HG03520 (cell line): ENCODE results near the gene KCNS1.
"Not testable (repeated sequence)": the region's sequence is repeated elsewhere in the genome, so short reads cannot be mapped to it uniquely, and the experiment has no call there.

Experiments
- ATAC-seq: cut with Tn5 transposase; IDR thresholded peaks from one replicate; pipeline ENCODE4 v1.9.1; 2021; ENCODE audit warnings: mild to moderate bottlenecking, moderate library complexity; ENCODE audit not compliant: unreplicated experiment

Gene KCNS1

GRCh38 chr20:45080867-45081624 is 19.9 kb downstream of the KCNS1 start:
- ATAC-seq = no peak

DNA sequence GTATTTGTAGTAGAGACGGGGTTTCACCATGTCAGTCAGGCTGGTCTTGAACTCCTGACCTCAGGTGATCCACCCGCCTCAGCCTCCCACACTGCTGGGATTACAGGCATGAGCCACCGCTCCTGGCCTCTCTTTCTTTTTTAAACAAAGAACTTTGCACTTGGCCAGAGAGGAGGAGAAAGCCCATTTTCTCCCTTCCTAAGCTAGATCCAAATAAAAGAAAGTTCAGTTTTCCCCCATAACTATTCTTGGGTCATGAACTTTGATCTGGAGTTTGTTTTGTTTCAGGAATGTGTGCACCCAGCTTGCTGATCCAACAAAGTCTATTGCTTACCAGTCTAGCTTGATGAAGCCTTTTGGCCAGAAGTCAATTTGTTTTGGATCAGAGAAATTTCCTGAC is 23.4 kb downstream of the KCNS1 start:
- ATAC-seq = no peak

- no peak for ATAC-seq
Measured at GRCh38 chr20:45073221-45073620, 27.7 kb downstream of the KCNS1 start.

- no peak for ATAC-seq
Measured at GRCh38 chr20:45072066-45072465, 28.9 kb downstream of the KCNS1 start.

- ATAC-seq = no peak
Measured at GRCh38 chr20:45070932-45071632, 29.8 kb downstream of the KCNS1 start.

GRCh38 chr20:45069261-45069660 is 31.7 kb downstream of the KCNS1 start:
- no peak for ATAC-seq

- no peak for ATAC-seq
Measured at GRCh38 chr20:45067558-45067957, 33.4 kb downstream of the KCNS1 start.

DNA sequence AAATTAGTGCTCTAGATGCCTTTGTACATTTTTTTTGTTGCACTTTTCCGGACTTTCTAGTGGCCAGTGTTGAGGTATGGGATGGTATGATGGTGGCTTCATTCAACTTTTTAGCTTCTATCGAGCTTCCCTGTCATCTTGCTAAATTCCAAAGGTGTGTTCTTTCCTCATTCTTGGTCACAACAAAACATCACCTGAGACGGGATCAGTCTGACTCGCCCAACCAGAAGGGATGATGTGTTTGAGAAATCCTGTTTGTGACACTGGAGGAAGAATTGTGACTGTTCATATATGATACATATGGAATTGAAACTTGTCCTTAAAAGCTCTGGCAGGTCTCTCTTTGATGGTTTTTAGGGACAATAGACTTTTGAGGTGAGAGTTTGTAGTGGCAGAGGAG is 33.8 kb downstream of the KCNS1 start:
- no peak for ATAC-seq

GRCh38 chr20:45066372-45066771 is 34.6 kb downstream of the KCNS1 start:
- no peak for ATAC-seq

DNA sequence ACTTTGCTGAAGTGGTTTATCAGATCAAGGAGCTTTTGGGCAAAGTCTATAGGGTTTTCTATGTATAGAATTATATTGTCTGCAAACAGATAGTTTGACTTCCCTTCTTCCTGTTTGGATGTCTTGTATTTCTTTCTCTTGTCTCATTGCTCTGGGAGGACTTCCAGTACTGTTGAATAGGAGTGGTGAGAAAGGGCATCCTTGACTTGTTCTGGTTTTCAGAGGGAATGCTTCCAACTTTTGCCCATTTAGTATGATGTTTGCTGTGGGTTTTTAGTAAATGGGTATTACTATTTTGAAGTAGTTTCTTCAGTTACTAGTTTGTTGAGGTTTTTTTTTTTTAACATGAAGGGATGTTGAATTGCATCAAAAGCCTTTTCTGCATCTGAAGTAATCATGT is 36.1 kb downstream of the KCNS1 start:
- ATAC-seq = no peak

DNA sequence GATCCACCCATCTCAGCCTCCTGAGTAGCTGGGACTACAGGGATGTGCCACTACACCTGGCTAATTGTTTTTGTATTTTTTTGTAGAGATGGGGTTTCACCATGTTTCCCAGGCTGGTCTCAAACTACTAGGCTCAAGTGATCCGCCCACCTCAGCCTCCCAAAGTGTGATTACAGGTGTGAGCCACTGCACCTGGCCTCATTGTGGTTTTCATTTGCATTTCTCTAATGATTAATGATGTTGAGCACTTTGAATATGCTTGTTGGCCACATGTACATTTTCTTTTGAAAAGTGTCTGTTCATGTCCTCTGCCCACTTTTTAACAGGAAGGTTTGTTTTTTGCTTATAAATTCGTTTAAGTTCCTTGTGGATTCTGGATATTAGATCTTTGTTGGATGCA is 37.8 kb downstream of the KCNS1 start:
- not testable (repeated sequence) for ATAC-seq

DNA sequence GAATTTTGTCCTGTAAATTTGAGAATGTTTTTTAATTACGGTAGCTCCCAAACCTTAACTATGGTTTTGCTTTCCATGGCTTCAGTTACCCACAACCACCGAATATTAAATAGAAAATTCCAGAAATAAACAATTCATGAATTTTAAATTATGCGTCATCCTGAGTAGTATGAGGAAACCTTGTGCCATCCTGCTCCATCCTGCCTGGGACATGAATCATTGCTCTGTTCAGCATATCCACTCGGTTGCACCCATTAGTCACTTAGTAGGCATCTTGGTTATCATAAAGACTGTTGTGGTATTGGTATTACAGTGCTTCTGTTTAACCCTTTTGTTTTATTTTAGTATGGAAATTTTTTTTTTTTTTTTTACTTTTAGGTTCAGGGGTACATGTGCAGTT is 39.7 kb downstream of the KCNS1 start:
- no peak for ATAC-seq

DNA sequence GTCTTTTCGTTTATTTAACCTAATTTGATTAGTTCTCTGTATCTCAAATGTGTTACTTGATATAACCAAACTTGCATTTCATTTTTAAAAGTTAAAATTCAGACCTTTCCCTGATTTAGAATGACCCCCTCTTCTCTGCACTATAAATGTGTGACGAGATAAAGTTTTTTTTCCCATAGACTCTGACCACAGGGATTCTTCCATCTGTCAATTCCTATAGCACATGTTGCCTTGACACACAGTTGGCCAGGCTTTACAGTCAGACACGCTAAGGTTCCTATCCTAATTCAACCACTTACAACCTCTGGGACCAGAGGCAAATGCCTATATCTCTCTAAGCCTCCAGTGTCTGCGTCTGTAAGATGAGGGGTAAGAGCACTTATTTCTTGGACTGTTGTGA is 40.6 kb downstream of the KCNS1 start:
- no peak for ATAC-seq

DNA sequence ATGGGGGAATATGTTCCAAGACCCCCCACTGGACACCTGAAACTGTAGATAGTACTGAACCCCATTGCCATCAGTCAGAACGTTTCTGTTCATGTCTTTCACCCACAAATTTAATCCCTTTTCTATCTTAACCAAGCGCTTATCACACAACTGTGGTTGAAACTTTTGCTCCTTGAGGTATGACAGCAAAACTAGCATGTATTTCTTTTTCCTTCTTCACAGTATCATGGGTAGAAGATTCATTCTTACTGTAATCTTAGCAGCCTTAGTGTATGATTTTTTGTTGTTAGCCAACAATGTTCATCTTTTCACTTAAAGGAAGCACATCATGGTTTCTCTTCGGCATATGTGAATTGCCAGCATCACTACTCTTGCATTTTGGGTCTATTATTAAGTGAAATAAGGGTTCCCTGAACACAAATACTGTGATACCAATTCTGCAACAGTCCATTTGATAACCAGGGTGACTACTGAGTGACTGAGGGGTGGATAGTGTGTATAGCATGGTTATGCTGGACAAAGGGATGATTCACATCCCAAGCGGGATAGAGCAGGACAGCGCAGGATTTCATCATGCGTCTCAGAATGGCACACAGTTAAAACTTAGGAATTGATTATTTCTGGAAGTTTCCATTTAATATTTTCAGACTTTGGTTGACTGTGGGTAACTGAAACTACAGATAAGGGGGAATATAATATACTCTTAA is 41.8 kb downstream of the KCNS1 start:
- no peak for ATAC-seq

GRCh38 chr20:45058168-45058850 is 42.6 kb downstream of the KCNS1 start:
- ATAC-seq = no peak

- no peak for ATAC-seq
Measured at GRCh38 chr20:45056473-45057173, 44.3 kb downstream of the KCNS1 start.

- no peak for ATAC-seq
Measured at GRCh38 chr20:45055056-45055455, 45.9 kb downstream of the KCNS1 start.

DNA sequence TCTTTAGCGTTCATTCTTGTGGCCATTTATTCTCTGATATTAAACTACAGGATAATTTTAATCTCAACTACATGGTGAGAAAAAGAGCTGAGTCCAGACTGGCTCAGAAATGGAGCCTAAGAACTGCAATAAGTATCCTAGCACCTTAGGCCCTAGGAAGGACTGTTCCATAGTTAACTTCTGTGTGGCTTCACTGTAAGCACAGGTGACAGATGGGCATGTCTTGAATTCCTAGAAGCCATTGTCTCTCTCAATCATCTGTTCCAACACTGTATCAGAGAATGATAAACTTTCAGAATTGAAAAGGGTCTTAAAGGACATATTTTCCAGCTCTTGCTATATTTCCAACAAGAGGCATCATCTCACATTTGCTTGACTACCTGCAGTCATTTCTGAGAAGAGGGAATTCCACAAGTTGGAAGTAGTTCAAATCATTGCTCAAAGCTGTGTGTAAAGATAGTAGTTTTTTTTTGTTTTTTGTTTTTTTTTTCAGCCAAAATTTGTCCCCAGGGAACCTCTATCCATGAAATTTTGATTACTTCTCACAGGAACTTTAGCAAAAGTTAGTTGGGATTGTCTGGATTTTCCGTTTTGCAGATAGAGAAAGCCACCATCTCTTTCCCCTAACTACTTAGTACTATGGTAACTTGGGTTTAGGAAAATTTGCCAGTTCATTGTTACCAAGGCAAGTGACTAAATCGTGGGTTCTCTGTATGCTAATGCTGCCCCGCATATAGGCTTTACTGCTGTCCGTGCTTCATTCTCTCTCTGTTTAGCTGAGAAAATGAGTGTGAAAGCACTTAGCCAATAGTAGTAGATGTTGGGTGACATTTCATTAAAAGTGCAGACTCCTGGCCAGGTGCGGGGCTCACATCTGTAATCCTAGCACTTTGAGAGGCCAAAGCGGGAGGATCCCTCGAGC is 47.2 kb downstream of the KCNS1 start:
- no peak for ATAC-seq

DNA sequence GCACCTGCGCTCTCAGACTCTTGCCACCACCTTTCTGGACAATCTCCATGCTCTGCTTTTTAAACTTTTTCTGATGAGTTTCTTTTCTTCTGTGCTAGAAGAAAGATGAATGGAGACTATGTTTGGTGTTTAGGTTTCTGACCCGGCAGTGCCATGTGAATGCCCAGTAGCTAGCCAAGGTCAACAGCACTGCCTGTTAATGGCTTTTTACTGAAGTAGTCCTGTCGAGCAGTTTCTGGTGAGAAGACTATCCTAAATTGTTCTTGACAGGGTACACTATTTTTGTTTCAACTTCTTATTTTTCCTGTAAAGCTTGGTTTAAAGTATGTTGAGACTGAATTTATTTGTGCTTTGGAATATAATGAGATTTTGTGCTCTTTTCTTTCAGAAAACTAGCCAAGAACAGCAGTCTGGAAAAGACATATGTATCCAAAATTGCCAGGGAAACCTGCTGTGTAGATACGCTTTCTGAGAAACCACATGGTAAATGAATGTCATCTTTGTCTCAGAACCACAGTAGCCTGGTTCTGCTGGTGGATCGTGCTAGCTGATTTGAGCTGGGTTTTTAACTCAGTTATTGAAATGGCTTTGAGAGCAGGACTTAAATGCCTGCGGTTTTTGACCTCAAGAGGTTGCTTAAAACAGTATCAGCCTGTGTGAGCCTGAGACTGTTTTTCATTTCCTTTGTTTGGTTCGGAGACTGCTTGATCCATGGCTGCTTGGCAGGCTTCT is 48.1 kb downstream of the KCNS1 start:
- ATAC-seq = no peak
